IMR-90 (cell line): ENCODE results near the gene AXIN1.

Experiments
- BHLHE40 ChIP-seq: fragments of 150-350 bp; IDR thresholded peaks from 2 replicates; pipeline ENCODE4 v1.6.1; 2016; ENCODE audit warnings: mild to moderate bottlenecking, low read depth, low read length
- CEBPB ChIP-seq: IDR thresholded peaks from 2 replicates; pipeline ENCODE4 v1.6.1; 2012; ENCODE audit warnings: low read depth, low read length, improper control_type of control experiment
- CHD1 ChIP-seq: IDR thresholded peaks from 2 replicates; pipeline ENCODE4 v1.6.1; 2012; ENCODE audit warnings: low read depth, low read length, improper control_type of control experiment
- FOS ChIP-seq: fragments of 150-350 bp; IDR thresholded peaks from 2 replicates; pipeline ENCODE4 v1.6.1; 2016; ENCODE audit warnings: low read depth, low read length
- MAFK ChIP-seq: IDR thresholded peaks from 2 replicates; pipeline ENCODE4 v1.6.1; 2012; ENCODE audit warnings: low read depth, low read length, improper control_type of control experiment
- MXI1 ChIP-seq: IDR thresholded peaks from 2 replicates; pipeline ENCODE4 v1.6.1; 2012; ENCODE audit warnings: low read depth, mild to moderate bottlenecking, low read length, moderate library complexity, borderline replicate concordance
- NFE2L2 ChIP-seq: fragments of 150-350 bp; IDR thresholded peaks from 2 replicates; pipeline ENCODE4 v1.6.1; 2016; ENCODE audit warnings: low read depth, mild to moderate bottlenecking, low read length
- POLR2A ChIP-seq: IDR thresholded peaks from 2 replicates; pipeline ENCODE4 v1.6.1; 2012; ENCODE audit warnings: mild to moderate bottlenecking, low read depth, low read length
- RAD21 ChIP-seq: IDR thresholded peaks from 2 replicates; pipeline ENCODE4 v1.6.1; 2012; ENCODE audit warnings: low read length, improper control_type of control experiment
- RCOR1 ChIP-seq: IDR thresholded peaks from 2 replicates; pipeline ENCODE4 v1.6.1; 2012; ENCODE audit warnings: mild to moderate bottlenecking, low read length, improper control_type of control experiment; ENCODE audit not compliant: insufficient replicate concordance
- RFX5 ChIP-seq: IDR thresholded peaks from 2 replicates; pipeline ENCODE4 v1.8.0; 2012; ENCODE audit warnings: low read depth, mild to moderate bottlenecking, low read length, moderate library complexity
- SMC3 ChIP-seq: fragments of 150-350 bp; IDR thresholded peaks from 2 replicates; pipeline ENCODE4 v1.6.1; 2016; ENCODE audit warnings: low read depth, mild to moderate bottlenecking, antibody characterized with exemption, low read length, moderate library complexity
- TF ChIP-seq, protein P1 (sequence below): conservative IDR thresholded peaks from 2 replicates; pipeline ENCODE4 v1.5.1; 2012; ENCODE audit warnings: mild to moderate bottlenecking, low read depth, low read length, improper control_type of control experiment
- TF ChIP-seq, protein P2 (sequence below): fragments of 150-350 bp; IDR thresholded peaks from 2 replicates; pipeline ENCODE4 v1.6.1; 2017; ENCODE audit warnings: mild to moderate bottlenecking, antibody characterized with exemption, low read length, low read depth

DNA sequence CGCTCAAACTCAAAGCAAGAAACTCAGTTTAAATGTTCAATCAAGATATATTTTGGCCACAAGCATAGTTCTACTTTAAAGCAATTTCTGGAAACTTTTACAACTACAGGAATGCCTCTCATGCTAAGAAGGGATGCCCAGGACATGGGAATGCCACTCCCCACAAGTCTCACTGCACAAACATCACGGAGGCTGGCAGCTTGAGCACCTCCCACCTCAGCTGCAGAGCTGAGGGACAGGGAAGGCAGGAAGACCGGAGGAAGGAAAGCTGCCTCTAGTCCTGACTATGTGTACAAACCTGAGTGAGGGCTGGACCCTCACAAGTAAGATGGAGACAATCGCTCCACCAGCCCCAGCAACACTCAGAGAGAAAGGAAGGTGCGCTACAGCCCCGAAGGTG is 5.3 kb downstream of the AXIN1 start:
- TF ChIP-seq, protein P1, sequence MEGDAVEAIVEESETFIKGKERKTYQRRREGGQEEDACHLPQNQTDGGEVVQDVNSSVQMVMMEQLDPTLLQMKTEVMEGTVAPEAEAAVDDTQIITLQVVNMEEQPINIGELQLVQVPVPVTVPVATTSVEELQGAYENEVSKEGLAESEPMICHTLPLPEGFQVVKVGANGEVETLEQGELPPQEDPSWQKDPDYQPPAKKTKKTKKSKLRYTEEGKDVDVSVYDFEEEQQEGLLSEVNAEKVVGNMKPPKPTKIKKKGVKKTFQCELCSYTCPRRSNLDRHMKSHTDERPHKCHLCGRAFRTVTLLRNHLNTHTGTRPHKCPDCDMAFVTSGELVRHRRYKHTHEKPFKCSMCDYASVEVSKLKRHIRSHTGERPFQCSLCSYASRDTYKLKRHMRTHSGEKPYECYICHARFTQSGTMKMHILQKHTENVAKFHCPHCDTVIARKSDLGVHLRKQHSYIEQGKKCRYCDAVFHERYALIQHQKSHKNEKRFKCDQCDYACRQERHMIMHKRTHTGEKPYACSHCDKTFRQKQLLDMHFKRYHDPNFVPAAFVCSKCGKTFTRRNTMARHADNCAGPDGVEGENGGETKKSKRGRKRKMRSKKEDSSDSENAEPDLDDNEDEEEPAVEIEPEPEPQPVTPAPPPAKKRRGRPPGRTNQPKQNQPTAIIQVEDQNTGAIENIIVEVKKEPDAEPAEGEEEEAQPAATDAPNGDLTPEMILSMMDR: no peak
- no peak for TF ChIP-seq POLR2A
- no peak for TF ChIP-seq FOS
- no peak for TF ChIP-seq RAD21
- no peak for TF ChIP-seq RFX5
- no peak for TF ChIP-seq CEBPB
- no peak for TF ChIP-seq RCOR1
- no peak for TF ChIP-seq MXI1
- TF ChIP-seq, protein P2, sequence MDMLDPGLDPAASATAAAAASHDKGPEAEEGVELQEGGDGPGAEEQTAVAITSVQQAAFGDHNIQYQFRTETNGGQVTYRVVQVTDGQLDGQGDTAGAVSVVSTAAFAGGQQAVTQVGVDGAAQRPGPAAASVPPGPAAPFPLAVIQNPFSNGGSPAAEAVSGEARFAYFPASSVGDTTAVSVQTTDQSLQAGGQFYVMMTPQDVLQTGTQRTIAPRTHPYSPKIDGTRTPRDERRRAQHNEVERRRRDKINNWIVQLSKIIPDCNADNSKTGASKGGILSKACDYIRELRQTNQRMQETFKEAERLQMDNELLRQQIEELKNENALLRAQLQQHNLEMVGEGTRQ: no peak
- no peak for TF ChIP-seq MAFK
- no peak for TF ChIP-seq NFE2L2
- TF ChIP-seq BHLHE40: no peak
- TF ChIP-seq CHD1: no peak
- no peak for TF ChIP-seq SMC3
